GM20000 (cell line): ENCODE measurements around the gene GTPBP4.

Experiments used
- DNase-seq: peaks from one replicate; pipeline ENCODE4 v3.0.0; 2012; ENCODE audit warnings: low spot score
- CTCF ChIP-seq: IDR thresholded peaks from 2 replicates; pipeline ENCODE4 v1.5.1; 2012; ENCODE audit warnings: mild to moderate bottlenecking, control low read depth; ENCODE audit errors: extremely low read depth, missing control alignments

Gene GTPBP4

GRCh38 chr10:958106-958505 lies 30.1 kb upstream of the GTPBP4 start:
- DNase-seq, result no peak
- no peak for TF ChIP-seq CTCF

GRCh38 chr10:958856-959255 lies 29.4 kb upstream of the GTPBP4 start:
- no peak for TF ChIP-seq CTCF
- DNase-seq, result no peak

GRCh38 chr10:962342-962741 lies 25.9 kb upstream of the GTPBP4 start:
- no peak for TF ChIP-seq CTCF

GRCh38 chr10:963186-963585 lies 25.0 kb upstream of the GTPBP4 start:
- TF ChIP-seq CTCF, result no peak
- DNase-seq, result no peak

More at GRCh38 chr10:962342-962741, 25.9 kb upstream of the GTPBP4 start:
- DNase-seq, result no peak

- no peak for TF ChIP-seq CTCF
- no peak for DNase-seq
Observed at GRCh38 chr10:963655-964054, 24.6 kb upstream of the GTPBP4 start.

- no peak for DNase-seq
- no peak for TF ChIP-seq CTCF
Observed at GRCh38 chr10:964321-964987, 23.8 kb upstream of the GTPBP4 start.

- no peak for TF ChIP-seq CTCF
- DNase-seq, result no peak
Observed at GRCh38 chr10:964988-965417, 23.2 kb upstream of the GTPBP4 start.
